Trophoblast cell (in vitro differentiated cells and primary cell): ENCODE results near the gene JADE2.
A peak's percentile ranks its signal among the peaks of the same experiment; 100 is the strongest.

Experiments
- DNase-seq, 2 donors: peaks; one replicate each; pipeline ENCODE4 v3.0.0-alpha.2; 2016
- H2AFZ ChIP-seq: 2 replicates; pipeline ENCODE4 v1.6.1; 2013; ENCODE audit warnings: low read length, moderate library complexity, mild to moderate bottlenecking; ENCODE audit not compliant: insufficient read depth, poor library complexity
- H2AK5ac ChIP-seq: 2 replicates; pipeline ENCODE4 v1.6.1; 2013; ENCODE audit warnings: mild to moderate bottlenecking, low read length
- H2BK120ac ChIP-seq: 2 replicates; pipeline ENCODE4 v1.6.1; 2013; ENCODE audit warnings: low read length, mild to moderate bottlenecking, moderate library complexity; ENCODE audit not compliant: insufficient read depth, poor library complexity
- H2BK12ac ChIP-seq: 2 replicates; pipeline ENCODE4 v1.6.1; 2013; ENCODE audit warnings: mild to moderate bottlenecking, low read length, moderate library complexity
- H2BK5ac ChIP-seq: 2 replicates; pipeline ENCODE4 v1.6.1; 2013; ENCODE audit warnings: low read length, low read depth, moderate library complexity, mild to moderate bottlenecking; ENCODE audit not compliant: poor library complexity
- H3K14ac ChIP-seq: 2 replicates; pipeline ENCODE4 v1.6.1; 2013; ENCODE audit warnings: mild to moderate bottlenecking, low read length
- H3K18ac ChIP-seq: 2 replicates; pipeline ENCODE4 v1.6.1; 2013; ENCODE audit warnings: mild to moderate bottlenecking, low read length
- H3K23ac ChIP-seq: 2 replicates; pipeline ENCODE4 v1.6.1; 2013; ENCODE audit warnings: low read length
- H3K27ac ChIP-seq: 2 replicates; pipeline ENCODE4 v1.5.1; 2013; ENCODE audit warnings: low read depth, mild to moderate bottlenecking, inconsistent platforms, low read length, moderate library complexity
- H3K27me3 ChIP-seq: 2 replicates; pipeline ENCODE4 v1.6.1; 2013; ENCODE audit warnings: inconsistent platforms, mild to moderate bottlenecking, low read length, moderate library complexity; ENCODE audit not compliant: insufficient read depth
- H3K36me3 ChIP-seq, 2 experiments: 1 replicate in 1 of 2; 2 replicates in 1 of 2; pipeline ENCODE4 v1.6.1; 2013; ENCODE audit warnings: low read length in 2 of 2, mild to moderate bottlenecking in 2 of 2, moderate library complexity in 1 of 2; ENCODE audit not compliant: insufficient read depth in 2 of 2, control insufficient read depth in 1 of 2
- H3K4ac ChIP-seq: 2 replicates; pipeline ENCODE4 v1.6.1; 2013; ENCODE audit warnings: low read depth, mild to moderate bottlenecking, low read length, moderate library complexity
- H3K4me1 ChIP-seq, 2 experiments: 1 replicate in 1 of 2; 2 replicates in 1 of 2; pipeline ENCODE4 v1.6.1; 2013; ENCODE audit warnings: low read length in 2 of 2, mild to moderate bottlenecking in 2 of 2, moderate library complexity in 1 of 2; ENCODE audit not compliant: insufficient read depth in 2 of 2, control insufficient read depth in 1 of 2
- H3K4me2 ChIP-seq: 2 replicates; pipeline ENCODE4 v1.6.1; 2013; ENCODE audit warnings: inconsistent platforms, mild to moderate bottlenecking, low read length, moderate library complexity
- H3K4me3 ChIP-seq: 2 replicates; pipeline ENCODE4 v1.5.1; 2013; ENCODE audit warnings: mild to moderate bottlenecking, low read depth, low read length, inconsistent platforms
- H3K79me1 ChIP-seq: one replicate; pipeline ENCODE4 v1.6.1; 2013; ENCODE audit warnings: low read length
- H3K79me2 ChIP-seq: 2 replicates; pipeline ENCODE4 v1.6.1; 2013; ENCODE audit warnings: low read length, mild to moderate bottlenecking; ENCODE audit not compliant: control insufficient read depth, insufficient read depth, poor library complexity
- H3K9ac ChIP-seq: 2 replicates; pipeline ENCODE4 v1.6.1; 2013; ENCODE audit warnings: mild to moderate bottlenecking, low read length
- H3K9me3 ChIP-seq: 2 replicates; pipeline ENCODE4 v1.6.1; 2013; ENCODE audit warnings: low read depth, mild to moderate bottlenecking, control low read depth, inconsistent platforms, low read length; ENCODE audit not compliant: insufficient read depth
- H4K12ac ChIP-seq: 2 replicates; pipeline ENCODE4 v1.6.1; 2013; ENCODE audit warnings: low read depth, mild to moderate bottlenecking, low read length, moderate library complexity
- H4K8ac ChIP-seq: 2 replicates; pipeline ENCODE4 v1.6.1; 2013; ENCODE audit warnings: low read depth, mild to moderate bottlenecking, low read length, moderate library complexity
- H4K91ac ChIP-seq: one replicate; pipeline ENCODE4 v1.6.1; 2013; ENCODE audit warnings: low read depth, mild to moderate bottlenecking, low read length, moderate library complexity
- WGBS: extraction: QIAGEN DNeasy Blood & Tissue Kit; methylation state at CpG from one replicate; pipeline ENCODE4 v1.1.7; 2013; ENCODE audit warnings: missing lambda C conversion rate; ENCODE audit not compliant: insufficient read length, insufficient coverage; ENCODE audit errors: extremely low coverage; 5-methylcytosine and 5-hydroxymethylcytosine counted together

Gene JADE2

DNA sequence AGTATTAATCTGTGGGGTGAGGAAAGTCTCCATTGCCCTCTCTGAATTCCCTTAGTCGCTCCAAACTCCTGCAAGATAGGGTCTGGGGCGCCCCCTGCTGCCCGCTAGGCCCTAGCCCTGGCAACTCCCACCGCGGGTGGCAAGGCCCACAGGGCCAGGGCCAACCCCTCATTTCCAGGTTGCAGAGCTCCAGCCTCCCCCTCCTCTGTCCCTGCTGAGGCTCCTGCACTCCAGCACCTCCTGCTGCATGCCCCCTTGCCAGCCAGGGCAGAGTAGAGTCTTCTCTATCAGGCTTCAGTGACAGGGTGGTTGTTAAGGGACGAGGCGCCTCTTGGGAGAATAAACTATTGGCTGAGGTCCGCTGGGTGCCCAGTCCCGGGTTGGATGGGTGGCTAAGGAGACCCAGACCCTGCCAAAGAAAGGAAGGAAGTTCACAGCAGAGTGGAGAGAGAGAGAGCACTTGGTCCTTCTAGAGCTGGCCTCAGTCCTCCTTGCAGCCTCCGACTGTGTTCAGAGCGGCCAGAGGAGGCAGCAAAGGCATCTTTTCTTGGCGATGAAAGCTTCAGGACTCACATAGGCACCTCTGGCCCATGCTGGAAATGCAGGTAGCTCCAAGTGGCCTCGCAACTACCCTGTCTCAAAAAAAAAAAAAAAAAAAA is 61.5 kb downstream of the JADE2 start:
- peak overlapping the region; percentile 60 for H4K12ac ChIP-seq
- H2AFZ ChIP-seq: peak overlapping the region; percentile 81
- peaks cover 2% of the 10 kb centered on the region for H3K79me1 ChIP-seq
- no peak overlapping the region for H2BK120ac ChIP-seq
- H3K4me1 ChIP-seq: no peaks in the 10 kb centered on the region
- DNase-seq: peak; percentile 72 to 83
- H2BK12ac ChIP-seq: no peak overlapping the region
- no peak overlapping the region for H3K9ac ChIP-seq
- H3K36me3 ChIP-seq: no peaks in the 10 kb centered on the region
- no peak overlapping the region for H3K18ac ChIP-seq
- H3K4me3 ChIP-seq: no peak overlapping the region
- no peak overlapping the region for H3K23ac ChIP-seq
- H3K4ac ChIP-seq: no peak overlapping the region
- WGBS: no CpG with 5 or more reads among the region's 13 CpGs
- H4K91ac ChIP-seq: no peak overlapping the region
- no peaks in the 10 kb centered on the region for H3K27me3 ChIP-seq
- H4K8ac ChIP-seq: peak overlapping the region; percentile 72
- H3K79me2 ChIP-seq: no peaks in the 10 kb centered on the region
- H3K14ac ChIP-seq: no peak overlapping the region
- H2AK5ac ChIP-seq: no peak overlapping the region
- no peak overlapping the region for H2BK5ac ChIP-seq
- H3K9me3 ChIP-seq: no peaks in the 10 kb centered on the region
- H3K4me2 ChIP-seq: no peak overlapping the region
- H3K27ac ChIP-seq: no peak overlapping the region

DNA sequence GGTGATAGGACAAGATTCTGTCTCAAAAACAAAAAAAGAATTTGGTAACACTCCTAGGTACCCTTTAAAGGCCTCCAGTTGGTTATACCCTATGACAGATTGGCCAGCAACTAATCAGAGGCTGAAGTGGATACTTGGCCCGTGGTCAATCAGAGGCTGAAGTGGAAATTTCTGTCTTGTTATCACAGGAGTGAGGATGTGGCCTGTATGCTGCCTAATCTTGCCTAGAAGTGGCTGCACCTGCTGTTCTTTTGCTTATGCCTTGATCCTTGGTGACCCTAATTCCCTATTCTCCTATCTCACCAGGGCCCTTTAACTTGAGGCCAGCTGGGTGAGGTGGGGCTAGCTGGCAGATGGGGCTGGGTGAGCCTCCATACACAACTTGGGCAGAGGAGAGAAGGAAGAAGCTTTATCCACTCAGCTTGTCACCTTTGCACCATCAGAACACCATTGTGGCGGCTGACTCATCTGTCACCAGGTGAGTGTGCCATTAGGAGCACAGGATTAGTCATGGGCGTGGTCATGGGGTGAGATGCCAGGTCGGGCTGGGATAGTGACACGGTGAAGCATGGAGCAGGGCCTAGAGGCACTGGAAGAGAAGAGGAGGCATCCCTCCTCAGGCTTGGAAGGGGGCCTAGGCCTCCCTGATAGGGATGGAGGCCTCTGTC is 65.7 kb downstream of the JADE2 start:
- H4K8ac ChIP-seq: no peak overlapping the region

DNA sequence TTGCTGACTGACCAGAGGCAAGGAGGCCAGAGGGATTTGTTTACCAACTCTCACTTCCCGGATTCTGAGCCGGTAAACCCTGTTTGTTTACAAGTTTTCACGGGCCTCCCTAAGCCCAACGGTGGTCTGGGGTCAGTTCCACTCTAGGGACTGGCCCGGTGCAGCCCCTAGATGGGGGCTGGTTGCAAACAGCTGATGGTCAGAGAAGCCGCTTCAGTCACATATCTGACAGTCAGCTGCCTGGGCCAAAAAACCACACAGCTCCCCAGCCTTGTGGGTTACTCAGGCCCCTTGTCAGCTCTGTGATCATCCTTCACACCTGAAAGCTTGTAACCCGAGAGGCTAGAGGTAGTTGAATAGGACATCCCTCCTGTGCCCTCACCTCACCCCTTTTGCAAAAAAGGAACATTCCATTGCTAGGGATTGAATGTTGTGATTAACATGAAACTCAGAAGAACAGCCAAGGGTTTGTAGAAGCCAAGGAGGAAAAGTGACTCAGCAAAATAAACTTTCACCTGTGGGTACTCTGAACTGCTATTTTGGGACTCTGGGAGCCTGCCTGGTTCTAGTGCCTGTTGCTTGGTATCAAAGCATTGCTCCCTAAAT is 66.8 kb downstream of the JADE2 start:
- Histone ChIP-seq H3K36me3 (no peaks in the 10 kb centered on the region), H2BK12ac (no peak overlapping the region), H3K79me1 (no peaks in the 10 kb centered on the region), H3K14ac (no peak overlapping the region), H3K9ac (no peak overlapping the region), H4K91ac (no peak overlapping the region), H3K23ac (no peak overlapping the region), H4K8ac (peak overlapping the region; percentile 36), H3K18ac (no peak overlapping the region), H3K4me1 (no peaks in the 10 kb centered on the region), H3K4ac (no peak overlapping the region), H3K79me2 (no peaks in the 10 kb centered on the region), H2AK5ac (no peak overlapping the region), H3K27me3 (no peaks in the 10 kb centered on the region), H3K9me3 (no peaks in the 10 kb centered on the region), H3K27ac (no peak overlapping the region), H2BK5ac (no peak overlapping the region), H2BK120ac (no peak overlapping the region), H3K4me3 (no peak overlapping the region), H3K4me2 (no peak overlapping the region), H4K12ac (no peak overlapping the region), H2AFZ (peak overlapping the region; percentile 19)
- no peak for DNase-seq
- WGBS: no CpG with 5 or more reads among the region's 7 CpGs

More for the DNA sequence above, 65.7 kb downstream of the JADE2 start:
- no peak overlapping the region for H2AK5ac ChIP-seq
- no peak overlapping the region for H3K23ac ChIP-seq
- no peak overlapping the region for H3K4me2 ChIP-seq
- H3K9ac ChIP-seq: no peak overlapping the region
- no peak overlapping the region for H2AFZ ChIP-seq
- no peak overlapping the region for H2BK12ac ChIP-seq
- H3K18ac ChIP-seq: no peak overlapping the region
- no peak overlapping the region for H4K12ac ChIP-seq
- H3K14ac ChIP-seq: no peak overlapping the region
- no peak overlapping the region for H3K4ac ChIP-seq
- H4K91ac ChIP-seq: no peak overlapping the region
- no peak overlapping the region for H3K27ac ChIP-seq
- H2BK120ac ChIP-seq: no peak overlapping the region
- no peaks in the 10 kb centered on the region for H3K9me3 ChIP-seq
- no peak overlapping the region for H2BK5ac ChIP-seq
- H3K27me3 ChIP-seq: no peaks in the 10 kb centered on the region
- H3K79me2 ChIP-seq: no peaks in the 10 kb centered on the region
- H3K4me3 ChIP-seq: no peak overlapping the region
- H3K79me1 ChIP-seq: peaks cover 2% of the 10 kb centered on the region
- no CpG with 5 or more reads among the region's 5 CpGs for WGBS
- no peaks in the 10 kb centered on the region for H3K36me3 ChIP-seq
- H3K4me1 ChIP-seq: no peaks in the 10 kb centered on the region
- peak; percentile 18 to 44 for DNase-seq

DNA sequence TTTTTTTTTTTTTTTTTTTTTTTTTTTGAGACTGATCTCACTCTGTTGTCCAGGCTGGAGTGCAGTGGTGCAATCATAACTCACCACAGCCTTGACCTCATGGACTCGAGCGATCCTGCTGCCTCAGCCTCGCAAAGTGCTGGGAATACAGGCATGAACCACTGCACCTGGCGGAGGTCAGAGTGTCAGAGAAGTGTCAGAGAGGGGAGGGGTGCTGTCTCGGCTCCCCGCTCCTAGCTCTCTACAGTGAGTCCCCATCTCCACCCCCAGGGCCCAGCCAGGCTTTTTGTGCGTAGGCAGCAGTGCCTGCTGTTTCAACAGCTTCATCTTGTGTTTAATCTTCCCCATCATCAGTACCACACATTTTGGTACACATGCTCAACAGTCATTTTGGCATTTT is 68.9 kb downstream of the JADE2 start:
- H3K4me1 ChIP-seq: no peaks in the 10 kb centered on the region
- no peak overlapping the region for H4K91ac ChIP-seq
- no peak for DNase-seq
- WGBS: no CpG with 5 or more reads among the region's 7 CpGs
- H2BK5ac ChIP-seq: no peak overlapping the region
- no peak overlapping the region for H3K23ac ChIP-seq
- H3K4me3 ChIP-seq: no peak overlapping the region
- no peaks in the 10 kb centered on the region for H3K79me2 ChIP-seq
- H3K27me3 ChIP-seq: no peaks in the 10 kb centered on the region
- H3K36me3 ChIP-seq: no peaks in the 10 kb centered on the region
- H4K12ac ChIP-seq: no peak overlapping the region
- H3K18ac ChIP-seq: no peak overlapping the region
- H2BK12ac ChIP-seq: no peak overlapping the region
- H3K27ac ChIP-seq: no peak overlapping the region
- H4K8ac ChIP-seq: no peak overlapping the region
- H3K9ac ChIP-seq: no peak overlapping the region
- no peak overlapping the region for H3K4me2 ChIP-seq
- H3K4ac ChIP-seq: no peak overlapping the region
- H2BK120ac ChIP-seq: no peak overlapping the region
- H3K9me3 ChIP-seq: no peaks in the 10 kb centered on the region
- no peaks in the 10 kb centered on the region for H3K79me1 ChIP-seq
- no peak overlapping the region for H2AK5ac ChIP-seq
- H2AFZ ChIP-seq: no peak overlapping the region
- no peak overlapping the region for H3K14ac ChIP-seq
